Activated CD4-positive, alpha-beta T cell treated with anti-CD3 and anti-CD28 coated beads, Interleukin-2, amount 50 U/mL, for 24 hours (primary cell): ENCODE data around the gene SCAANT1.

Experiments
- DNase-seq, 2 donors: peaks; one replicate each; pipeline ENCODE4 v3.0.0-alpha.2; 2020; ENCODE audit warnings: low read depth in 1 of 2, low spot score in 1 of 2

The SCAANT1 gene

GRCh38 chr3:63905731-63906620 lies 6.2 kb downstream of the SCAANT1 start:
- no peak for DNase-seq

DNA sequence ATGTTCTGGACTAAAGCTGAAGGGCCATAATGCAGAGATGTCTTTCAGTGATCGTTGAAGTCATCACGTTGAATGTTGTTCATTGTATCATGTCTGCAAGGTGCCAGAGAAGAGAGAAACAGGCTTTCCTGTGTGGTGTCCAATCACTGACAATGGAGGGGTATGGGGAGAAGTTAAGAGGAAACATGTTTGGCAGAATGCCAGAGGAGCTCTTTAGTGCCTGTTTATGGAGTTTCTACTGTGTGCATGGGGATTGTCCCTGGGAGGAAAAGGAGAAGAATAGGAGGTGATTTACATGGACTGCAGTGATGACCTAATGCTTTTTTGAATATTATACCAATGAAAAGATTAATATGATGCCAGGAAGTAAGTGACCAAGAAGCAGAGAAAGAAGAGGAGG lies 11.7 kb downstream of the SCAANT1 start:
- DNase-seq = no peak

DNA sequence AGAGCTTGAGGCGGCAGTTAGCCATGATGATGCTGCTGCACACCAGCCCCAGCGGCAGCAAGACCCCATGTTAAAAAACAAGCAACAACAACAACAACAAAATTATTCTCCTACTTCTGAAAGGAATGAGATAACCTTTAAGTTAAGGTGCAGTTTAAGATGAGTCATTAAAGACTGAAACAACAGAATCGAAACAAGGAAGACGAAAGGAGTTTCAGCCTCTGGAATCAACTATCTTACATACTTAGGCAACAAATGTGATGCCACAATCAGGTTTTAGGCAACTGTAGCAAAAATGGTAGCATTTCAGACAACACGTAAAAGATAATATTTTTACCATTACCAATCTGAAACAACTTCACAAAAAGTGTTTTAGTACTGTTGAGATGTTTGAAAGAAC lies 12.2 kb downstream of the SCAANT1 start:
- DNase-seq = no peak

DNA sequence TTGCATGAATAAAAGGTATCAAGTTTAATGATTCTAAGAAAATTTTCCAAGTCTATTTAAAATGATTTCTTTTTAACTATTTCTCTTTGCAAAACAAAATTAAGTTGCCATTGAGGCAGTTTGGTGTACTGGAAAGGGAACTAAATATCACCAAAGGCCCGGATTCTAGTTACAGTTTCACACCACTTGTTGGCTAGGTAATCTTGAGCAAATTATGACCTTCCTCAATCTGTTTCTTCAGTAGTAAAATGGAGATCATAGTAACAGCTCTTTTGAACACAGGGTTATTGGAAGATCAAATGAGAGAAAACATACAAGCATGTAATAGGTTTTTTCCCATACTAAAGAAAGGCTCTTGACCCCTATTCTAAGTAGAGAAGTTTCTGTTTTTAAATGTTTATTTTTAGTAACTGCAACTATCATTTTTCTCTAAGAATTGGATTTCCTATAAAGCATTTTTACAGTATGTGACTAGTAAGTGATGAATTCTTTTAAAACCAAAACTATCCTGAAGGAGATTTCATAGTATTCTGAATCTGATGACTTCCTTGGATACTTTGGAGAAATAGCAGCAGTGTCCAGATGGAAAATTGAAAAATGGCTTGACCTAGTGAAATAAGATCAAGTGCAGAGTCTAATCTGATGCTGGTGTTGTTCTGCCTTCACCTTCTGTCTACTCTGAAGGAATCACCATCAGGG lies 15.7 kb downstream of the SCAANT1 start:
- DNase-seq = no peak

- DNase-seq = no peak
These were observed 16.6 kb downstream of the SCAANT1 start for GRCh38 chr3:63895422-63896189.

GRCh38 chr3:63892773-63893352 lies 19.3 kb downstream of the SCAANT1 start:
- no peak for DNase-seq

- no peak for DNase-seq
These were observed 20.7 kb downstream of the SCAANT1 start for GRCh38 chr3:63891518-63891917.

GRCh38 chr3:63886858-63887257 lies 25.3 kb downstream of the SCAANT1 start:
- no peak for DNase-seq

GRCh38 chr3:63880653-63881052 lies 31.5 kb downstream of the SCAANT1 start:
- no peak for DNase-seq

DNA sequence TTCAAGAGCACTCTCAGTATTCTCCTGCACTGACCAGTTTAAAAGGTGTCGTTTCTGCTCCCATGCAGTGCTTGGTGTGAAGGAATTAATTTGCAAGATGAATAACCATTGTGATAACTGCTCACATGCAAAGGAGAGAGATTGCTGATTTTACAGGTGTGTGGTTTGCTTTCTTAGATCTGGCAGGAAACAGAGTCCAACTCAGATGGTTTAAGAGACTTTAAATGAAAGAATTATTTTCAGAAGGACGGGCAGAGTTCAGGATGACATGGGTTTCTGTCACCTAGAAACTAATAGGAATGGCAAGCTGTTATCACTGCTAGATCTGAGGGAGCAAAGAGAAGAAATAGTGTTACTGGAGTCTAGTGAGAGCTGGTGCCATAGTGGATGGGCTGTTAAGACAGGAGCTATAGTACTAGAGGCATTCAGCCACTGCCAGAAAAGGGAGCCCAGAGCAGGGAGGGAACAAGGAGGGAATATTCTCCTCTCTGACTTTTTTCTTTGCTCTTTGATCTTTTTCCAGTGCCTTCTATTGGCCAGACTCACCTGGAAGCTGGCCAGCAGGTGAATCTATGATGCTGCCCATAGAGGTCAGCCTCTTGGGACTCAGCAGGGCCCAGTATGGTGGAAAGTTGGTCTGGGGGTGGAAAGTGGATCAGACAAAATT lies 33.7 kb downstream of the SCAANT1 start:
- DNase-seq = no peak

- DNase-seq = no peak
These were observed 34.3 kb downstream of the SCAANT1 start for GRCh38 chr3:63877737-63878393.

DNA sequence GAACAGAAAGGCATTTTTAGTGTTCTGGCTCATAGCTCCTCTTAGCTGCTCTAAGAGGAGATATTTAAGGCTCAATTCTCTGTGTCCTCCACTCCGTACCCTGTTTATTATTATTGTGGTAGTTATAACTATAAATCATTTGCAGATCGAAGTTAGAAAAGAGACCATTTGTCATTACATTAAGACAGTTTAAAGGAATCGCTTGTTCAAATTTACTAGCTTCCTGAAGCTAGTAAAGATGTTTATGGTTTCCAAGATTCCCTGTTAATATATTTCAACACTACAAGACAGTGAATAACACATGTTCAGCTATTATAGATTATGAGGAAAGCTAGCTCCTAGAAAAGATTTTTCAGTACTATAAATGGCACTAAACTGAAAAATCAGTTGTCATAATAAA lies 35.9 kb downstream of the SCAANT1 start:
- no peak for DNase-seq

GRCh38 chr3:63875510-63875909 lies 36.7 kb downstream of the SCAANT1 start:
- no peak for DNase-seq

- DNase-seq = no peak
These were observed 37.4 kb downstream of the SCAANT1 start for GRCh38 chr3:63874769-63875168.

DNA sequence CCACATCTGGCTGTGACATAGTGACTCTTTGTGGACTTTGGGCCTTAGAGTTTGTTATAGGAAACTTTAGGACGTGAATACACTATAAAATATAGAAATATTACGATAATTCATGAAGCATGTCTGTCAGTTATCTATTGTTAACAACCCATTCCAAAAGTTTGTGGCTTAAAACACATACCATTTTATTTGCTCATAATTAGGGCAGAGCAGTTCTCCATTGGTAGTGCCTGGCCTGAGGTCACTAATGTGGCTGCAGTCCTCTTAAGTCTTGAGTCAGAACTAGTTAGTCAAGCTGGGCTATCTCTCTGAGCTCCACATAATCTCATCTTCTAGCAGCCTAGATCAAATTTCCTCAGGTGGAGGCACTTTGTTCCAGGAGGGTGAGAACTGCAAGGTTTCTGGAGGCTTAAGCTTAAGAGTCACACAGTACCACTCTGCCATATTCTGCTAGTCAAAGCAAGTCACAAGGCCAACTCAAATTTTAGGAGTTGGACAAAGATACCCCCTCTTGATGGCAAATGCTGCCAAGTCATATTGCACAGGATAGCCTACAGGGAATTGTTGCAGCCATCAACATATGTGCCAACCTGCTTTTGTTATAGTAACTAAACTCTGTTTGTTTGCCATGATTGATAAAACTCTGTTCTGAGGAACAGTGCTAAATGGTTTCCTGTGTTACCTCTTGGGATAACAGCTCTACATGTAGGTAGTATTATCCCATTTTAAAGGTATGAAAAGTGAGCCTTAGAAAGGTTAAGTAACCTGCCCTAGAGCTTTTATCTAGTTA lies 39.9 kb downstream of the SCAANT1 start:
- no peak for DNase-seq

DNA sequence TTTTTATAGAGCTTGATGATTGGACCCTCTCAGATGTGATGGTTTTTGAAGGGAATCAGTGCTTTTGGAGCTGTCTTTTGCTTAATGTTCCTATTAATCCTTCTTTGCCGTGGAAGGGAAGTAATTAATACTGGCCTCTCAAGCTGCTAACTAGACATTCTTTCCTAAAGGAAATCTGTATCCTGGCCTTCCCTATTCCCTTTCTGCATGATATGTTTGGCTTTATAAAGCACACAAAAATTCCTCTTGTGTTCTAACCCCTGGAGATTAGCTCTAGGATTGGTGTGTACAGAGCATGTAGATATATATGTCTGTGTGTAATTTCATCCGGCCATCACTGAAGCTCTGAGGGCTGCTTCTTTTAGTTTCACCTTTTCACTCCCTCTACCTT lies 41.6 kb downstream of the SCAANT1 start:
- no peak for DNase-seq

DNA sequence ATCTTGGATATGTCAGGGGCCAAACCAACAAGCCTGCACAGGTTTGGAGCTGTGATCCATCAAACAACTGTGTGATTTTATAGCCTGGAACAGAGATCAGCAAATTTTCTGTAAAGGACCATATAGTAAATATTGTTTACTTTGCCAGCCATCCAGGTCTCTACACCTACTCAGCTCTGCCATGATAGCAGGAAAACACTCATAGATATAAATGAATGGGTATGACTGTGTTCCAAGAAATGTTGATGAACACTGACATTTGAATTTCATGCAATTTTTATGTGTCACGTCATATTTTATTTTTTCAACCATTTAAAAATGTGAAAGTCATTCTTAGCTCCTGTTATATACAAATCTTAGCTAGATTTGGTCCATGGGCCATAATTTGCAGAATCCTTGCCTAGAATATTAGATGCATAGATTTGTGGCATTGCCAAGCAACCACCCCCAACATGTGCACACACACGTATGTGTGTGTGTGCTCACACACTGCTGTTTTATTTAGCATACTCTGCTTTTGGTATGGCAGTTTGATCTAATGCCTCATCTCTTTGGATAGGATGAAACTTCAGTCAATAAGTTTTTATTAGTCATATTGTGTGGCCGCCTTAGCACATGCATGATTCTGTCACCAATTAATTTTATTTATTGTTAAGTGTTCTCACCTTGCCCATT lies 42.1 kb downstream of the SCAANT1 start:
- DNase-seq = no peak

DNA sequence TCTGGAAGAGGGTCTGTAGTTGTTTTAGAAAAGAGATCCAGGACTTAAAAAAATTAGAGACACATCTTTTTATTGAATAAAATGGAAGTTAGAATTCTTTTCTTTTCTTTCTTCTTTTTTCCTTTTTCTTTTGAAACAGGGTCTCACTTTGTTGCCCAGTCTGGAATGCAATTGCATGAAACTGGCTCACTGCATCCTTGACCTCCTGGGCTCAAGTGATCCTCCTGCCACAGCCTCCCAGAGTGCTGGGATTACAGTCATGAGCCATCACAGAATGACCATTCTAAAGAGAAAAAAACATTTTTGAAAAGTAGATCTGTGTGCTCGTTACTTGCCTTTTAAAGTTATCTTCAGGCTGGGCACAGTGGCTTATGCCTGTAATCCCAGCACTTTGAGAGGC lies 45.0 kb downstream of the SCAANT1 start:
- no peak for DNase-seq

DNA sequence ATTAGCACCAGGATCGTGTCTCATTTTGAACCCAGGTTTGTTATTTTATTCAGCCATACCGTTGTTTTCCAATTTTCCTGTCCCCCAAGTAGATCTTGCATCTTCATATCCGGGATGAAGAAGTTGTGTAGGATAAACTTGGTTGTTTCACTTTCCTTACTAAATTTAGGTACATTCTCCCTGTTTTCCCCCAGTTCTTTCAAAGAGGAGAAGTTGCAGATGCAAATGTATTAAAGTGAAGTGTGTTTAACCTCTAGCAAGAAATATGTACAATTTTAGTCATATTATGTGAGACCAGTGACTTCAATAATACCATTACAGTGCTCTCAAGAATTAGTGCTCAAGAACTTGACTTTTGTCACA lies 47.2 kb downstream of the SCAANT1 start:
- DNase-seq = no peak
